ENCODE measurements around the gene GPR137C. TPM values are rescaled to one million over a fixed set of nuclear protein-coding genes. Genes with fewer than 3 reads are reported as not detected.
"Not testable (repeated sequence)": the region's sequence is repeated elsewhere in the genome, so short reads cannot be mapped to it uniquely, and the experiment has no call there.

The GPR137C gene
- total RNA-seq, 4 donors from 2014 or later, result 0.20 to 1.4 (median 1.1) TPM

DNA sequence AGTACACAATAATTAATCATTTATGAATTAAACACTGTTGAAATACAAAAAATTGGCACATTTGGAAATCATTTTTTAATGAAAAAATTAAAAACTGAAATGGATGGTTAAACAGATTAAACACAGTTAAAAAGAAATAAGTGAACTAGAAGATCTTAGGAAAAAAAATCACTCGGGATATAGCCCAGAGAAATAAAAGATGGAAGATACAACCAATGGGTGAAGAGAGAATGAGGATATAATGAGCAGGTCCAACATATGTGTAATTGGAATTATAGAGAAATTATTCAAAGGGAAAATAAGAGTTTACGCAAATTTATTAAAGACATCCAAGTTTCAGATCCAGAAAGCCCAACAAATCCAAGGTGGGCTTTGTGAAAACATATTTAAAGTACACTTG, 6.1 kb downstream of the GPR137C start:
- intact Hi-C loops (cut with DNase I), result no loop called here
- no peaks in the 10 kb centered on the region for H3K27me3 ChIP-seq

DNA sequence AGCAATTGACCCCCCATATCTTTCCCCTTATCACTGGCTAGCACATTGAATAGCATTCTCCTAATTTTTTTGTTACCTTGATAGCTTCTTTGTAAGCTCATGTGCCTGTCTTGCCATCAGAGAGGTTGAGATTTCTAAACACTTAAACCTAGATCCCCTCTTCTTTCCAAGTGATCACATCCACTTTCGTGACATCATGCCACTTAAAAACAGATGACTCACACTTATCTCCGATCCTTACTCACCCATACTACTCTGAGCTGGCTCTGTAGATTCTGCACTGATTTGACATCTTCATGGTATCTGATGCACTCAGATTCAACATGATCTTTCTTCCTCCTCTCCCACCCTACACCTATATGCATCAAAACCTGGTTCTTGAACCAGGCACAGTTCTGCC, 10.5 kb downstream of the GPR137C start:
- WGBS, 2 donors, result 73 to 77% methylated on average over 2 of the region's 2 CpGs
- TF ChIP-seq, protein P1, sequence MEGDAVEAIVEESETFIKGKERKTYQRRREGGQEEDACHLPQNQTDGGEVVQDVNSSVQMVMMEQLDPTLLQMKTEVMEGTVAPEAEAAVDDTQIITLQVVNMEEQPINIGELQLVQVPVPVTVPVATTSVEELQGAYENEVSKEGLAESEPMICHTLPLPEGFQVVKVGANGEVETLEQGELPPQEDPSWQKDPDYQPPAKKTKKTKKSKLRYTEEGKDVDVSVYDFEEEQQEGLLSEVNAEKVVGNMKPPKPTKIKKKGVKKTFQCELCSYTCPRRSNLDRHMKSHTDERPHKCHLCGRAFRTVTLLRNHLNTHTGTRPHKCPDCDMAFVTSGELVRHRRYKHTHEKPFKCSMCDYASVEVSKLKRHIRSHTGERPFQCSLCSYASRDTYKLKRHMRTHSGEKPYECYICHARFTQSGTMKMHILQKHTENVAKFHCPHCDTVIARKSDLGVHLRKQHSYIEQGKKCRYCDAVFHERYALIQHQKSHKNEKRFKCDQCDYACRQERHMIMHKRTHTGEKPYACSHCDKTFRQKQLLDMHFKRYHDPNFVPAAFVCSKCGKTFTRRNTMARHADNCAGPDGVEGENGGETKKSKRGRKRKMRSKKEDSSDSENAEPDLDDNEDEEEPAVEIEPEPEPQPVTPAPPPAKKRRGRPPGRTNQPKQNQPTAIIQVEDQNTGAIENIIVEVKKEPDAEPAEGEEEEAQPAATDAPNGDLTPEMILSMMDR (IDR thresholded peaks at IDR 0.05), result no peak
- TF ChIP-seq POLR2A (IDR thresholded peaks at IDR 0.05), result no peak
- Histone ChIP-seq H3K4me1 (no peaks in the 10 kb centered on the region), H3K4me3 (replicated peaks in 1 of 3) (no peak overlapping the region), H3K36me3 (no peaks in the 10 kb centered on the region), H3K9me3 (no peaks in the 10 kb centered on the region), H3K27ac (no peak overlapping the region), H3K27me3 (no peaks in the 10 kb centered on the region)
- intact Hi-C loops (cut with DNase I), result no loop called here
- no peak for DNase-seq

More for the DNA sequence above, 6.1 kb downstream of the GPR137C start:
- 96 to 99% methylated on average over 2 of the region's 2 CpGs for WGBS, 2 donors
- Histone ChIP-seq H3K4me1 (peaks cover 0 to 5% of the 10 kb centered on the region in 2 donors), H3K9me3 (no peaks in the 10 kb centered on the region), H3K27ac (no peak overlapping the region), H3K4me3 (replicated peaks in 1 of 3) (no peak overlapping the region), H3K36me3 (no peaks in the 10 kb centered on the region)
- no peak for DNase-seq
- no peak for TF ChIP-seq POLR2A (IDR thresholded peaks at IDR 0.05)
- TF ChIP-seq, protein P1 (IDR thresholded peaks at IDR 0.05), result no peak

DNA sequence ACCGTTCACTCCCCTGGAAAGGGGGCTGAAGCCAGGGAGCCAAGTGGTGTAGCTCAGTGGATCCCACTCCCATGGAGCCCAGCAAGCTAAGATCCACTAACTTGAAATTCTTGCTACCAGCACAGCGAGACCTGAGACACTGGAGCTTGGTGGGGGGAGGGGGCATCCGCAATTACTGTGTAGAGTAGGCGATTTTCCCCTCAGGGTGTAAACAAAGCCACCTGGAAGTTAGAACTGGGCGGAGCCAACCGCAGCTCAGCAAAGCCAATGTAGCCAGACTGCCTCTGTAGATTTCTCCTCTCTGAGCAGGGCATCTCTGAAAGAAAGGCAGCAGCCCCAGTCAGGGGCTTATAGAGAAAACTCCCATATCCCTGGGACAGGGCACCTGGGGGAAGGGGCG, 15.8 kb downstream of the GPR137C start:
- intact Hi-C loops (cut with DNase I); H3K4me3 ChIP-seq (replicated peaks in 1 of 3); H3K36me3 ChIP-seq; H3K27ac ChIP-seq; DNase-seq; H3K27me3 ChIP-seq; H3K9me3 ChIP-seq; H3K4me1 ChIP-seq: not testable (repeated sequence)
- 94% methylated on average over 7 of the region's 7 CpGs for WGBS, 2 donors

DNA sequence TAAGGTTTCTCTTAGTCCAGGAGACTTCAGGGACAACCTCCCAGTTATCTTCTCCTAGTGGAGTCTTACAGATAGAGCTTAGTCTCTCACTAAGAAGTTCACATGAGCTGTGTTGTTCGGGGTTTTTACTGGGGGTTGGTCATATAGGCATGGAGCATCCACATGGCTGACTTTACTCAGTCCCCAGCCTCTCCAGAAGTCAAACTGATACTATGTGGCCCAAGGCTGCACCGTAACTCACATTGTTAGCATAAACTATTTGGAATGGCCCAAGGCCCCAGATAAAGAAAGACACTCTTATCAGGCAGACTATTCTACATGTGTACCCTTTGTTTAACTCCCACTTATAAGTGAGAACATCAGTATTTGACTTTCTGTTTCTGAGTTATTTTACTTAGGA, 23.2 kb downstream of the GPR137C start:
- Histone ChIP-seq H3K27ac (no peak overlapping the region), H3K9me3 (no peaks in the 10 kb centered on the region), H3K4me3 (replicated peaks in 1 of 3) (no peak overlapping the region), H3K36me3 (no peaks in the 10 kb centered on the region), H3K4me1 (no peaks in the 10 kb centered on the region), H3K27me3 (no peaks in the 10 kb centered on the region)
- no peak for TF ChIP-seq POLR2A (IDR thresholded peaks at IDR 0.05)
- TF ChIP-seq, protein P1 (IDR thresholded peaks at IDR 0.05), result no peak
- intact Hi-C loops (cut with DNase I), result no loop called here
- no peak for DNase-seq
- 96% methylated on average over 2 of the region's 2 CpGs for WGBS, 2 donors

DNA sequence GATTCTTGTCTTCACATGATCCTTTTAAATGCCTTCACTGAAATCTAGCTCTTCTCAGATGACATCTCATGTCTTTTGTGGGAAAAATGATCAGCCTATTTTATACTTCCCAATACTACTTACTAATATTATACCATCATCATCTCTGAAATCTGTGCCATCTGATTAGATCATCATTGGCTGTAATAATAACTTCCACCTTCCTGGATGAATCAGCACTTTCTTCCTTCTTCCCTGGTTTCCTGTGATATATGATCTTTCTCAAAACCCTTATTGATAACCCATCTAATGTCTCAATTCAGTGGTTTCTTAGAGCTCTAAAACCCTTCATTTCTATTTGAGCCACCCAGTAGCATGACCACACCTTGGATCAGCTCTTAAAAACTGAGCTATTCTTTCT, 30.9 kb downstream of the GPR137C start:
- no peaks in the 10 kb centered on the region for H3K9me3 ChIP-seq
- no peak overlapping the region for H3K27ac ChIP-seq
- no peaks in the 10 kb centered on the region for H3K36me3 ChIP-seq
- H3K4me1 ChIP-seq, result no peaks in the 10 kb centered on the region
- H3K4me3 ChIP-seq (replicated peaks in 1 of 3), result no peak overlapping the region
- intact Hi-C loops (cut with DNase I), result no loop called here
- no peaks in the 10 kb centered on the region for H3K27me3 ChIP-seq
- DNase-seq, result no peak
- TF ChIP-seq, protein P1 (IDR thresholded peaks at IDR 0.05), result no peak
- no peak for TF ChIP-seq POLR2A (IDR thresholded peaks at IDR 0.05)

DNA sequence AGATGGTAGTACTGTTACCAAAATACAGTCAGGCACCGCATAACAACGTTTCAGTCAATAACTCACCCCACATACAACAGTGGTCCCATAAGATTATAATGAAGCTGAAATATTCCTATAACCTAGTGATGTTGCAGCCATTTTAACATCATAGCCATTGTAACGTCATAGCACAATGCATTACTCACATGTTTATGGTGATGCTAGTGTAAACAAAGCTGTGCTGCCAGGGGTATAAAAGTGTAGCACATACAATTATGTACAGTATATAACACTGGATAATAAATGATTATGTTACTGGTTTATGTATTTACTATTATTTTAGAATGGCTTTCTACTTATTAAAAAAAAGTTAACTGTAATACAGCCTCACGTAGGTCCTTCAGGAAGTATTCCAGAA, 37.0 kb downstream of the GPR137C start:
- Histone ChIP-seq H3K27ac (no peak overlapping the region), H3K4me1 (no peaks in the 10 kb centered on the region), H3K36me3 (no peaks in the 10 kb centered on the region), H3K9me3 (no peaks in the 10 kb centered on the region), H3K27me3 (no peaks in the 10 kb centered on the region), H3K4me3 (replicated peaks in 1 of 3) (no peak overlapping the region)
- DNase-seq, result no peak
- intact Hi-C loops (cut with DNase I), result no loop called here
- TF ChIP-seq, protein P1 (IDR thresholded peaks at IDR 0.05), result no peak
- no peak for TF ChIP-seq POLR2A (IDR thresholded peaks at IDR 0.05)
- WGBS, 2 donors, result 84 to 87% methylated on average over 4 of the region's 4 CpGs
